Trophoblast cell (in vitro differentiated cells and primary cell): ENCODE measurements around the gene TAF8.

Experiments
- DNase-seq, 2 donors: peaks; one replicate each; pipeline ENCODE4 v3.0.0-alpha.2; 2016
- H2AFZ ChIP-seq: 2 replicates; pipeline ENCODE4 v1.6.1; 2013; ENCODE audit warnings: low read length, moderate library complexity, mild to moderate bottlenecking; ENCODE audit not compliant: insufficient read depth, poor library complexity
- H2AK5ac ChIP-seq: 2 replicates; pipeline ENCODE4 v1.6.1; 2013; ENCODE audit warnings: mild to moderate bottlenecking, low read length
- H2BK120ac ChIP-seq: 2 replicates; pipeline ENCODE4 v1.6.1; 2013; ENCODE audit warnings: low read length, mild to moderate bottlenecking, moderate library complexity; ENCODE audit not compliant: insufficient read depth, poor library complexity
- H2BK12ac ChIP-seq: 2 replicates; pipeline ENCODE4 v1.6.1; 2013; ENCODE audit warnings: mild to moderate bottlenecking, low read length, moderate library complexity
- H2BK5ac ChIP-seq: 2 replicates; pipeline ENCODE4 v1.6.1; 2013; ENCODE audit warnings: low read length, low read depth, moderate library complexity, mild to moderate bottlenecking; ENCODE audit not compliant: poor library complexity
- H3K14ac ChIP-seq: 2 replicates; pipeline ENCODE4 v1.6.1; 2013; ENCODE audit warnings: mild to moderate bottlenecking, low read length
- H3K18ac ChIP-seq: 2 replicates; pipeline ENCODE4 v1.6.1; 2013; ENCODE audit warnings: mild to moderate bottlenecking, low read length
- H3K23ac ChIP-seq: 2 replicates; pipeline ENCODE4 v1.6.1; 2013; ENCODE audit warnings: low read length
- H3K27ac ChIP-seq: 2 replicates; pipeline ENCODE4 v1.5.1; 2013; ENCODE audit warnings: low read depth, mild to moderate bottlenecking, inconsistent platforms, low read length, moderate library complexity
- H3K27me3 ChIP-seq: 2 replicates; pipeline ENCODE4 v1.6.1; 2013; ENCODE audit warnings: inconsistent platforms, mild to moderate bottlenecking, low read length, moderate library complexity; ENCODE audit not compliant: insufficient read depth
- H3K36me3 ChIP-seq, 2 experiments: 1 replicate in 1 of 2; 2 replicates in 1 of 2; pipeline ENCODE4 v1.6.1; 2013; ENCODE audit warnings: low read length in 2 of 2, mild to moderate bottlenecking in 2 of 2, moderate library complexity in 1 of 2; ENCODE audit not compliant: insufficient read depth in 2 of 2, control insufficient read depth in 1 of 2
- H3K4ac ChIP-seq: 2 replicates; pipeline ENCODE4 v1.6.1; 2013; ENCODE audit warnings: low read depth, mild to moderate bottlenecking, low read length, moderate library complexity
- H3K4me1 ChIP-seq, 2 experiments: 1 replicate in 1 of 2; 2 replicates in 1 of 2; pipeline ENCODE4 v1.6.1; 2013; ENCODE audit warnings: low read length in 2 of 2, mild to moderate bottlenecking in 2 of 2, moderate library complexity in 1 of 2; ENCODE audit not compliant: insufficient read depth in 2 of 2, control insufficient read depth in 1 of 2
- H3K4me2 ChIP-seq: 2 replicates; pipeline ENCODE4 v1.6.1; 2013; ENCODE audit warnings: inconsistent platforms, mild to moderate bottlenecking, low read length, moderate library complexity
- H3K4me3 ChIP-seq: 2 replicates; pipeline ENCODE4 v1.5.1; 2013; ENCODE audit warnings: mild to moderate bottlenecking, low read depth, low read length, inconsistent platforms
- H3K79me1 ChIP-seq: one replicate; pipeline ENCODE4 v1.6.1; 2013; ENCODE audit warnings: low read length
- H3K79me2 ChIP-seq: 2 replicates; pipeline ENCODE4 v1.6.1; 2013; ENCODE audit warnings: low read length, mild to moderate bottlenecking; ENCODE audit not compliant: control insufficient read depth, insufficient read depth, poor library complexity
- H3K9ac ChIP-seq: 2 replicates; pipeline ENCODE4 v1.6.1; 2013; ENCODE audit warnings: mild to moderate bottlenecking, low read length
- H3K9me3 ChIP-seq: 2 replicates; pipeline ENCODE4 v1.6.1; 2013; ENCODE audit warnings: low read depth, mild to moderate bottlenecking, control low read depth, inconsistent platforms, low read length; ENCODE audit not compliant: insufficient read depth
- H4K12ac ChIP-seq: 2 replicates; pipeline ENCODE4 v1.6.1; 2013; ENCODE audit warnings: low read depth, mild to moderate bottlenecking, low read length, moderate library complexity
- H4K8ac ChIP-seq: 2 replicates; pipeline ENCODE4 v1.6.1; 2013; ENCODE audit warnings: low read depth, mild to moderate bottlenecking, low read length, moderate library complexity
- H4K91ac ChIP-seq: one replicate; pipeline ENCODE4 v1.6.1; 2013; ENCODE audit warnings: low read depth, mild to moderate bottlenecking, low read length, moderate library complexity
- WGBS: extraction: QIAGEN DNeasy Blood & Tissue Kit; methylation state at CpG from one replicate; pipeline ENCODE4 v1.1.7; 2013; ENCODE audit warnings: missing lambda C conversion rate; ENCODE audit not compliant: insufficient read length, insufficient coverage; ENCODE audit errors: extremely low coverage; 5-methylcytosine and 5-hydroxymethylcytosine counted together

The TAF8 gene

GRCh38 chr6:42053601-42054000, 3.3 kb downstream of the TAF8 start:
- Histone ChIP-seq H3K4me2 (no peak overlapping the region), H3K79me1 (peaks cover 6% of the 10 kb centered on the region), H3K14ac (no peak overlapping the region), H3K4ac (no peak overlapping the region), H3K4me1 (peaks cover 0 to 3% of the 10 kb centered on the region in 2 experiments), H3K4me3 (no peak overlapping the region), H4K8ac (no peak overlapping the region), H4K91ac (no peak overlapping the region), H4K12ac (no peak overlapping the region), H3K27me3 (no peaks in the 10 kb centered on the region), H2BK12ac (no peak overlapping the region), H2AFZ (no peak overlapping the region), H3K27ac (no peak overlapping the region), H3K36me3 (peaks cover 30 to 32% of the 10 kb centered on the region in 2 experiments), H3K9ac (no peak overlapping the region), H2BK5ac (no peak overlapping the region), H3K18ac (no peak overlapping the region), H2BK120ac (no peak overlapping the region), H3K23ac (no peak overlapping the region), H3K79me2 (no peaks in the 10 kb centered on the region), H2AK5ac (no peak overlapping the region), H3K9me3 (no peaks in the 10 kb centered on the region)
- DNase-seq = no peak

- Histone ChIP-seq H4K91ac (no peak overlapping the region), H3K27me3 (no peaks in the 10 kb centered on the region)
Measured at GRCh38 chr6:42059743-42060142, 9.4 kb downstream of the TAF8 start.

GRCh38 chr6:42066156-42066675, 15.9 kb downstream of the TAF8 start:
- Histone ChIP-seq H3K27me3 (no peaks in the 10 kb centered on the region), H3K18ac (no peak overlapping the region), H2AK5ac (no peak overlapping the region), H2BK12ac (no peak overlapping the region), H3K9me3 (no peaks in the 10 kb centered on the region), H2AFZ (no peak overlapping the region), H4K91ac (no peak overlapping the region), H4K12ac (no peak overlapping the region), H2BK120ac (no peak overlapping the region), H3K14ac (no peak overlapping the region), H3K4me2 (no peak overlapping the region), H3K36me3 (peaks cover 41 to 48% of the 10 kb centered on the region in 2 experiments), H3K4ac (no peak overlapping the region), H3K4me3 (no peak overlapping the region), H3K4me1 (no peaks in the 10 kb centered on the region), H3K79me2 (no peaks in the 10 kb centered on the region), H3K27ac (no peak overlapping the region), H3K23ac (no peak overlapping the region), H3K79me1 (no peaks in the 10 kb centered on the region), H3K9ac (no peak overlapping the region), H4K8ac (no peak overlapping the region), H2BK5ac (no peak overlapping the region)
- DNase-seq = no peak
- no CpG with 5 or more reads among the region's 13 CpGs for WGBS

More at GRCh38 chr6:42059743-42060142, 9.4 kb downstream of the TAF8 start:
- Histone ChIP-seq H2BK5ac (no peak overlapping the region), H3K27ac (no peak overlapping the region), H2BK120ac (no peak overlapping the region), H2AFZ (no peak overlapping the region), H3K79me2 (no peaks in the 10 kb centered on the region), H3K9ac (no peak overlapping the region), H3K4me3 (no peak overlapping the region), H3K36me3 (peaks cover 37 to 42% of the 10 kb centered on the region in 2 experiments), H3K4me2 (no peak overlapping the region), H4K12ac (no peak overlapping the region), H2BK12ac (no peak overlapping the region), H3K23ac (no peak overlapping the region), H3K4me1 (no peaks in the 10 kb centered on the region), H3K4ac (no peak overlapping the region), H3K79me1 (no peaks in the 10 kb centered on the region), H3K14ac (no peak overlapping the region), H3K18ac (no peak overlapping the region), H4K8ac (no peak overlapping the region), H2AK5ac (no peak overlapping the region), H3K9me3 (peaks cover 2% of the 10 kb centered on the region)
- no peak for DNase-seq
- WGBS = no CpG with 5 or more reads among the region's 5 CpGs

- Histone ChIP-seq H4K91ac (no peak overlapping the region), H2BK5ac (no peak overlapping the region), H4K8ac (no peak overlapping the region), H2AFZ (no peak overlapping the region), H2BK12ac (no peak overlapping the region), H2AK5ac (no peak overlapping the region), H3K18ac (no peak overlapping the region), H3K36me3 (peaks cover 41 to 50% of the 10 kb centered on the region in 2 experiments), H3K14ac (no peak overlapping the region), H3K4me1 (no peaks in the 10 kb centered on the region), H3K9me3 (no peaks in the 10 kb centered on the region), H3K9ac (no peak overlapping the region), H3K4ac (no peak overlapping the region), H3K79me2 (no peaks in the 10 kb centered on the region), H3K27me3 (no peaks in the 10 kb centered on the region), H2BK120ac (no peak overlapping the region), H3K4me3 (no peak overlapping the region), H3K79me1 (no peaks in the 10 kb centered on the region), H3K4me2 (no peak overlapping the region), H3K23ac (no peak overlapping the region), H3K27ac (no peak overlapping the region), H4K12ac (no peak overlapping the region)
- no CpG with 5 or more reads among the region's 7 CpGs for WGBS
- no peak for DNase-seq
Measured at GRCh38 chr6:42068173-42068572, 17.8 kb downstream of the TAF8 start.
